Cardiac fibroblast (primary cell): ENCODE measurements around the gene XYLT2.
A peak's percentile ranks its signal among the peaks of the same experiment; 100 is the strongest.

Experiments
- DNase-seq, 2 donors: peaks; one replicate each; pipeline versions ENCODE4 v3.0.0 to v3.0.0-alpha.2; 2010; ENCODE audit warnings: low read depth in 2 of 2
- H3K4me3 ChIP-seq, 2 donors: replicated peaks in 1 of 2; 1 replicate in 1 of 2; 2 replicates in 1 of 2; pipeline ENCODE4 v1.5.1; 2011; ENCODE audit warnings: low read depth in 2 of 2, low read length in 2 of 2, mild to moderate bottlenecking in 2 of 2, moderate library complexity in 1 of 2
- CTCF ChIP-seq: IDR thresholded peaks from one replicate; pipeline ENCODE4 v1.5.1; 2011; ENCODE audit warnings: low read depth, mild to moderate bottlenecking, low read length, inconsistent platforms

Gene XYLT2

GRCh38 chr17:50344731-50345365 is 1.1 kb upstream of the XYLT2 start:
- H3K4me3 ChIP-seq, result no peak overlapping the region
- DNase-seq, result no peak
- no peak for TF ChIP-seq CTCF

GRCh38 chr17:50346313-50347116 is 589 bp downstream of the XYLT2 start:
- no peak for DNase-seq
- TF ChIP-seq CTCF, result no peak
- peak overlapping the region; percentile 71 to 90 for H3K4me3 ChIP-seq

- no peak for DNase-seq
- H3K4me3 ChIP-seq, result peak overlapping the region; percentile 71 to 90
- no peak for TF ChIP-seq CTCF
Measured at GRCh38 chr17:50347117-50347893, 1.4 kb downstream of the XYLT2 start.

GRCh38 chr17:50347894-50348291 is 2.0 kb downstream of the XYLT2 start:
- no peak for DNase-seq
- TF ChIP-seq CTCF, result no peak
- peak overlapping the region in 1 of 2 donors; percentile 71 for H3K4me3 ChIP-seq

GRCh38 chr17:50348522-50349242 is 2.8 kb downstream of the XYLT2 start:
- H3K4me3 ChIP-seq, result no peak overlapping the region
- peak; percentile 44 to 56 for DNase-seq

More at GRCh38 chr17:50348522-50349242, 2.8 kb downstream of the XYLT2 start:
- TF ChIP-seq CTCF, result no peak
